Right lobe of liver (tissue), 6 donors: ENCODE data around the gene NCSTN. TPM values are rescaled to one million over a fixed set of nuclear protein-coding genes. Genes with fewer than 3 reads are reported as not detected.
A peak's percentile ranks its signal among the peaks of the same experiment; 100 is the strongest.

Experiments used
- ATAC-seq, 4 donors: fragments of 200-7000 bp; cut with Tn5 transposase; one replicate each; pipeline ENCODE4 v1.9.1; 2020; ENCODE audit warnings: mild to moderate bottlenecking in 4 of 4, moderate library complexity in 4 of 4
- DNase-seq, 3 donors: peaks; one replicate each; pipeline ENCODE4 v3.0.0-alpha.2; 2020
- H3K27ac ChIP-seq, 3 donors: fragments of 200-600 bp; one replicate each; pipeline ENCODE4 v1.8.0; 2022
- H3K27me3 ChIP-seq, 2 donors: fragments of 200-600 bp; one replicate each; pipeline ENCODE4 v1.8.0; 2022
- H3K36me3 ChIP-seq, 4 donors: fragments of 200-600 bp; sonication (generic) in 1 of 4; one replicate each; pipeline versions ENCODE4 v1.5.1 to v1.8.0; 2017 to 2022; ENCODE audit warnings: control low read depth in 1 of 4
- H3K4me1 ChIP-seq, 4 donors: fragments of 200-600 bp; sonication (generic) in 1 of 4; one replicate each; pipeline versions ENCODE4 v1.5.1 to v1.8.0; 2017 to 2022; ENCODE audit warnings: control low read depth in 1 of 4
- H3K4me3 ChIP-seq, 3 donors: fragments of 200-600 bp; one replicate each; pipeline ENCODE4 v1.8.0; 2022
- H3K9me3 ChIP-seq, 4 donors: fragments of 200-600 bp; sonication (generic) in 1 of 4; one replicate each; pipeline versions ENCODE4 v1.5.1 to v1.8.0; 2017 to 2022; ENCODE audit warnings: control low read depth in 1 of 4
- CTCF ChIP-seq, 4 donors: fragments of 200-600 bp in 3 of 4; fragments of 450-650 bp in 1 of 4; IDR thresholded peaks; one replicate each; pipeline versions ENCODE4 v1.5.1 to v1.8.0; 2016 to 2022; ENCODE audit warnings: antibody characterized with exemption in 4 of 4, mild to moderate bottlenecking in 2 of 4
- POLR2A ChIP-seq: fragments of 450-650 bp; IDR thresholded peaks from one replicate; pipeline ENCODE4 v1.6.1; 2017; ENCODE audit warnings: antibody characterized with exemption, mild to moderate bottlenecking
- WGBS: methylation state at CpG from one replicate; pipeline ENCODE4 v1.1.6; 2018; ENCODE audit warnings: low coverage, low lambda C conversion rate; ENCODE audit not compliant: insufficient coverage; ENCODE audit errors: missing lambda C conversion rate; 5-methylcytosine and 5-hydroxymethylcytosine counted together
- intact Hi-C, 2 donors: fragments of 100-400 bp; cut with DNase I; formaldehyde crosslinking; loops; one replicate each; pipeline versions ENCODE4 v1.11.2 to v1.14.1; 2022
- total RNA-seq, 6 experiments: library from RNA; depleted of rRNA in 2 of 6; stranded (reverse); fragments of >200 nt in 2 of 6; fragmentation: NEBNext Ultra II Directional in 3 of 6; extraction: Animal tissue kit (Norgen Biotek cat#: 25700) in 3 of 6; gene quantifications; one replicate each; pipeline versions ENCODE4 v1.1.0 to v1.2.4, GENCODE V29; 2016 to 2023
- donor health status: DM: no; HTN: yes; CAD: no.
- donor health status: DM: no; HTN: no; CAD: no.
- donor health status: DM: no; HTN: no; CAD: no.
- donor health status: DM: no; HTN: yes; CAD: no.
- donor health status: DM: no; HTN: yes; CAD: no.

Gene NCSTN
- total RNA-seq, 6 experiments from 2014 or later, result 31.1 to 45.7 (median 39.0) TPM

DNA sequence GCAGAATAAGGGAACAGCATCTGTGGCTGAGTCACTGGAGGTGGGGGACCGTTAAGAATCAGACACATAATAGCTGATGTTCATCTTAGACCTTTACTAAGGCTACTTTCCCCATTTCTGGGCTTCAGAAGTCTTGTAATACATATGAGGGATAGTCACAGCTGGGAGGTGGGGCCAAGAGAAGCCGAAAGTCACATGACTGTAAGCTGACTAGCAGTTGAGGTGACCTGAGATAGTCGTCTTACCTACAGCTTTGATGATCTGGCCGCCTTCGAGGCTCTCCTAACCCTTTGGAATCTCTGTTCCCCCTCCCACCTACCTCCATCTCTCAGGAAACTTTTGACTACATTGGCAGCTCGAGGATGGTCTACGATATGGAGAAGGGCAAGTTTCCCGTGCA is 9.4 kb downstream of the NCSTN start:
- WGBS, result 90% methylated on average over 4 of the region's 8 CpGs
- H3K27me3 ChIP-seq, result no peaks in the 10 kb centered on the region
- H3K9me3 ChIP-seq, result no peaks in the 10 kb centered on the region
- H3K36me3 ChIP-seq, result peaks cover 12 to 87% (median 54%) of the 10 kb centered on the region in 4 donors
- no peak for TF ChIP-seq POLR2A
- TF ChIP-seq CTCF (IDR thresholded peaks at IDR 0.05), result no peak
- no peak for ATAC-seq
- no peak overlapping the region for H3K4me3 ChIP-seq
- intact Hi-C loops, result no loop called here
- H3K4me1 ChIP-seq, result no peaks in the 10 kb centered on the region
- no peak for DNase-seq
- H3K27ac ChIP-seq, result no peak overlapping the region

- Histone ChIP-seq H3K4me3 (no peak overlapping the region), H3K36me3 (peaks cover 12 to 93% (median 55%) of the 10 kb centered on the region in 4 donors), H3K27me3 (no peaks in the 10 kb centered on the region), H3K27ac (no peak overlapping the region), H3K4me1 (no peaks in the 10 kb centered on the region), H3K9me3 (no peaks in the 10 kb centered on the region)
- intact Hi-C loops, result no loop called here
- no peak for ATAC-seq
- TF ChIP-seq POLR2A (no peak), CTCF (IDR thresholded peaks at IDR 0.05) (no peak)
- 100% methylated on average over 1 of the region's 2 CpGs for WGBS
- no peak for DNase-seq
Measured at GRCh38 chr1:160353223-160353622, 10.0 kb downstream of the NCSTN start.

- DNase-seq (no peak), ATAC-seq (peak in 2 of 4 donors; percentile 30 to 44)
- no peak overlapping the region for H3K4me3 ChIP-seq
- 75% methylated on average over 1 of the region's 5 CpGs for WGBS
- intact Hi-C loops, result no loop called here
- TF ChIP-seq POLR2A (no peak), CTCF (IDR thresholded peaks at IDR 0.05) (peak; percentile 20 to 37 (median 34))
- no peaks in the 10 kb centered on the region for H3K9me3 ChIP-seq
- H3K4me1 ChIP-seq, result no peaks in the 10 kb centered on the region
- no peaks in the 10 kb centered on the region for H3K27me3 ChIP-seq
- H3K27ac ChIP-seq, result no peak overlapping the region
- peaks cover 12 to 91% (median 50%) of the 10 kb centered on the region in 4 donors for H3K36me3 ChIP-seq
Measured at GRCh38 chr1:160354388-160354985, 11.3 kb downstream of the NCSTN start.

DNA sequence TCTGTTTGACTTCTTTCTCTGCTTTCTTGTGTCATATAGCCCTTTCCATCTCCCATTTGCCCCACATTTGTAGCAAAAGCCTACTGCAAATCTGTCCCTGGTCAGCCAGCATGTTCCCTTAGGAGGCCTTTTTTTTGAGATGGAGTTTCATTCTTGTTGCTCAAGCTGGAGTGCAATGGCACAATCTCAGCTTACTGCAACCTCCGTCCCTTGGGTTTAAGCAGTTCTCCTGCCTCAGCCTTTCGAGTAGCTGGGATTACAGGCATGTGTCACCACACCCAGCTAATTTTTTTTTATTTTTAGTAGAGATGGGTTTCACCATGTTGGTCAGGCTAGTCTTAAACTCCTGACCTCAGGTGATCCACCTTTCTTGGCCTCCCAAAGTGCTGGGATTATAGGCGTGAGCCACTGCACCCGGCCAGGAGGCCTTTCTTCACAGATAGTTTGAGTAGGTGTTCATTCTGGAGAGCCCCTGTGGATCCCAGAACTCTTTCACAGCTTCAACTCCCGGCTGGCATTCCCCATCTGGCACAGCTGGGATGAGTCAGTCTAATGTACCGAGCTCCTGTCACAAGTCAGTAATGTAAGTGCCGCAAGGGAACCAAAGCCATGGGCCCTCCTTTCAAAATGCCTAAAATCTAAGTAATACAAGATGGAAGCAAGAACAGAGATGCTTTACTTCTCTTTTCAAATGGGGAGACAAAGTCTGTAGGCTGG is 14.3 kb downstream of the NCSTN start:
- no peak for DNase-seq
- no peak for ATAC-seq
- Histone ChIP-seq H3K9me3 (no peaks in the 10 kb centered on the region), H3K4me3 (no peak overlapping the region), H3K36me3 (peaks cover 5 to 61% (median 40%) of the 10 kb centered on the region in 4 donors), H3K27ac (no peak overlapping the region), H3K27me3 (no peaks in the 10 kb centered on the region), H3K4me1 (no peaks in the 10 kb centered on the region)
- TF ChIP-seq CTCF (IDR thresholded peaks at IDR 0.05) (no peak), POLR2A (no peak)
- intact Hi-C loops, result no loop called here
- 94% methylated on average over 5 of the region's 7 CpGs for WGBS
